Sigmoid colon (tissue), 4 donors: ENCODE measurements around the gene TM2D3.

Source experiments
- CTCF ChIP-seq, 4 experiments: fragments of 450-650 bp in 3 of 4; fragments of 200-600 bp in 1 of 4; IDR thresholded peaks; one replicate each; pipeline ENCODE4 v1.5.1; 2016 to 2019; ENCODE audit warnings: antibody characterized with exemption in 4 of 4, mild to moderate bottlenecking in 3 of 4, moderate library complexity in 2 of 4
- EP300 ChIP-seq, 4 donors: sonication (generic); formaldehyde crosslinking; IDR thresholded peaks; one replicate each; pipeline ENCODE4 v1.6.1; 2017; ENCODE audit warnings: antibody characterized with exemption in 4 of 4
- POLR2A ChIP-seq, 2 donors: fragments of 450-650 bp; IDR thresholded peaks; one replicate each; pipeline ENCODE4 v1.6.1; 2016; ENCODE audit warnings: antibody characterized with exemption in 2 of 2, mild to moderate bottlenecking in 2 of 2, moderate library complexity in 2 of 2
- POLR2AphosphoS5 ChIP-seq, 4 donors: sonication (generic); formaldehyde crosslinking; IDR thresholded peaks; one replicate each; pipeline ENCODE4 v1.6.1; 2017; ENCODE audit warnings: antibody characterized with exemption in 4 of 4

GRCh38 chr15:101612676-101613075, 39.5 kb downstream of the TM2D3 start:
- TF ChIP-seq CTCF (IDR thresholded peaks at IDR 0.05), result no peak
- no peak for TF ChIP-seq POLR2A (IDR thresholded peaks at IDR 0.05)
- TF ChIP-seq EP300 (IDR thresholded peaks at IDR 0.05), result no peak
- TF ChIP-seq POLR2AphosphoS5 (IDR thresholded peaks at IDR 0.05), result no peak
